ENCODE measurements around the gene DLGAP1.

Gene DLGAP1

DNA sequence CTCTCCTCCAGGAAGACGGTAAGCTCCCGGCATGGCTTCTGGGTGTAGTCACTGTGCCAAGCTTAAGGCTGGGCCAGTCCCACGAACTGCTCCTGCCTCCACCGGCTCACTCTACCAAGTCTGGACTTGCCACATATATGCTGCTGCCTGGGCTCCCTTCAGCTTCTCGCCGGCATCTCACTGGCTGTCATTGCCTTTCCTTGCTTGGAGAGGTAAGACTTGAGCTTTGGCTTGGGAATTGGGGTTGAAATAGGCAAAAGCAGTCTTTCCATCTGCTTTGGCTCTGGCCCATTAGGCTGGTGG lies 524.1 kb downstream of the DLGAP1 start:
- DNase-seq (ENCODE audit: low read depth): no peak

DNA sequence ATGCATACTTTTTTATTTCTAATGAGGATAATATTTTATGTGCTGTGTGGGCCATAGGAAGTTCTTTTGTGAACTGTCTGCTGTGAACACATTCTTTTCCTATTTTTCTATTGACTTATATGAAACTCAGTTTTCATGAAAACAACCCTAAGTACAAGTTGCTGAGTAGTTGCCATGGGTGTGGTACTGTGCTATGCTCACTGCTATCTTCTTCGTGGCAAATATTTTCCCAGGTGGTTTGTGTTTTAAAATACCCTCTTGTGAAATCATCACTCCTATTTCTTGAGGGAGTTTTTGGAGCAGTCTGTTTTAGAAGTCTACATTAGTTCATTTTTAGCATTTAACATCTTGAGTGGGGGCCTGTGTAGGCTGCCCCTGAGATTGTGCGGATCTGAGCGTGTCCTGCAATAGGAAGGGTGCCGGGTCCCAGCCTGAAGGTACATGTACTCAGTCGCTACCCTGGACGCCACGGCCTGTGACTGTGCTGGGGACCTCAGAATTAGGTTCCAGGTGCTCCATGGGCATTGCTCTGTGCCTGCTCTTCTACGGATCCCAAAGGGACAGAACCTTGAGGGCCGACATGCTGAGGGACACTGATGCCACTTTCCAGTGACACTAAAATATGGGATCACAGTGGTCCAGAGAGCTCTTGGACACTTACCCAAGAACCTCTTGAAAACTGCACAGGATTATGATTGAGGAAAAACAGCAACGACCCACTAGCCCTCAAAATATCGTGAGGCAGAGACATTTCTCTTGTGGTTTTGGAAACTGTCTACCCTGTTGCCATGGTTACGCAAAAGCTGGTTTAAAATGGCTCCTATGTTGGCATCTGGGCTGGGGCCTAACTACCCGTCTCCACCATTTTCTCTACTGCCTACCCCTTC lies 524.7 kb downstream of the DLGAP1 start:
- no peak for DNase-seq (ENCODE audit: low read depth)

DNA sequence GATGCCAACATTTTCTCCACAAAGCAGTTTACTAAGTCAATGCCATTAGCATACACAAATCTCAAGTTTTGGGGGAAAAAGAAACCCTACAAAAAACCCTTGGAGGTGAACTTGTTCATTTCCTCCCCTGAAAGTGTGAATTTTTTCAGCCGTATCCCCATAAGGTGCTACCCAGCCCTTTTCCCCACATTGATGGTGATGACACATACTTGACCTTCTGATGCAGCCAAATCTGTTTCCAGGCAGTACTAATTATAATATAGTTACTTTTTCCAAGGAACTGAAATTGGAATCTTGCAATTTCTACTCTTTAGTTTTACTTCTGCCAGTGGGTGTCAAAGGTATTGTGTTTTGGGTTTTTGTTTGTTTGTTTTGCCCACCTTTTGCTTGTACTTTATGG lies 530.7 kb downstream of the DLGAP1 start:
- no peak for DNase-seq (ENCODE audit: low read depth)

DNA sequence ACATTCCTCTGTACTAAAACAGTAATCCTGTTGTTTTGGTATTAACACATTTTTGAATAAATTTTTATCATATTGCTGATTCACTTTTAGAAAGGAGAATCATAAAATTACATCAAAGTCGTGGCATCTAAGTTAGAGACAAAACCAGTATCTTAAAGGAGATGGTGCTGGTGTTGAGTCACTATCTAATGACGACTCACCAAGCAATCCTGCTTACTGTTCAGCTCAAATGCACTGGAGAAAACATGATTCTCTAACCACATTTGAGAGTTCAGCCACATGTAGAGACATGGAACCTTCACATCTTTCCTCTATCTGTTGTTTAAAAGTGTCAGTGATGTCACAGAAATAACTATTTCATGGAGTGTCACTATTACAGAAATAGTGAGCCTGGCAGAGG lies 531.4 kb downstream of the DLGAP1 start:
- no peak for DNase-seq (ENCODE audit: low read depth)

DNA sequence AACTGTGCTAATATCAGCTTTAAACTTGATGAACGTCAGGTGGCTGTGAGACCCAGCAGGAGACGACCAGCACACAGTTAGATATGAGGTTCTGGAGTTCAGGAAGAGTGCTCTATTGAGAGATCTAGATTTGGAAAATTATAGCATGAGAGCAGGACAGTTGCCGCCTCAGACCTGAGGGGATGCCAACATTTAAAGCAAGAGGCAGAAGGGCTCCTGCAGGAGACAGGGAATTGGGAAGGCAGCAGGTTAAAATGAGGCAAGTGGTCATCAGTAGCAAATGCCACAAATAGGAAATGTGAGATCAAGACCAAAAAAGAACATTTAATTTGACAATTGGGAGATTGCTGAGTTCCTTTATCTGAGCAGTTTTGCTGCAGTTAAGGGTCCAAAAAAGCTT lies 533.3 kb downstream of the DLGAP1 start:
- DNase-seq (ENCODE audit: low read depth): no peak

DNA sequence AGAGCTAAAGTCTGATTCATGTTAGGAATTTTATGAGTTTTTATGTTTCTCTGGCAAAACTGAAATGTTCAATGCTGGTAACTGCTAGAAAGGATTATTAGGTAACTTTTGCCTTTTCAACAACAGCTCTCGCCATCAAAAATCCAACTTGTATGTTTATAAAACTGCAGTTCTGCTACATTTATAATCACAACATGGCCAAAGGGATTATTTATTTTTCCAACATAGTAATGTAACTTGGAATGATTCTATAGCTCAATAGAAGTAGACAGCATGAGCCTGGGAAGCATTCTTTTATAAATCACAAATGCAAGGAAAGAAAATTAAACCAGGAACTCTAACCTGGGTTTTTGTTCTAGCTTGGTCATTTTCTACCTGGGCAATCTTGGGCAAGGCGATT lies 534.3 kb downstream of the DLGAP1 start:
- DNase-seq (ENCODE audit: low read depth): no peak

DNA sequence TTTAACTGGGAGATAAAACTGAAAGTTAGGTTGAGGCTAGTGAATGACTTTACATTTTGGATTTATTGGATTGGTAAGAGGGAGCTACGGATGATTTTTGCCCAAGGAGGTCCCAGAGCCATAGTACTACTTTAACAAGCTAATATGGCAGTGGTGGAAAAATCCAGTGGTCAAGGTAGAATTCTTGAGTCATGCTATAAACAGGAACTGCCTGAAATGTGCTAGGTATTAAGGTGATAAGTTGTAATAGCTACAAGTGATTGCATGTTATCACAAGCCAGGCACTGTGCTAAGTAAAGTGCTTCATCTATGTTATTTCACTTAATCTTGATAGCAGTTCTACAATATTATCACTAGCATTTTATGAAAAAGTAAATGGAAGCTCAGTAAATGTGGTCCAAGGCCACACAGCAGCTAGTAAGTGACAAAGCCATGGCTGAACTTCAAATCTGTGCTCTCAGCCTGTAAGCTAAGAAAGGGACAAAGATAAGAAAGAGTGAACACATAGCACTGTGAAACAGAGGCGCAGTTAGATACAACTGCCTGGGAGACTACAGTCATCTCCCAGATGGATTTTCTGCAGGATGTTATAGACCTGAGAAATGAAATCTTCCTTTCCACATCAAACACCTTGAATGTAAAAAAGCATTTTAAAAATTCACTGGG lies 535.6 kb downstream of the DLGAP1 start:
- no peak for DNase-seq (ENCODE audit: low read depth)

DNA sequence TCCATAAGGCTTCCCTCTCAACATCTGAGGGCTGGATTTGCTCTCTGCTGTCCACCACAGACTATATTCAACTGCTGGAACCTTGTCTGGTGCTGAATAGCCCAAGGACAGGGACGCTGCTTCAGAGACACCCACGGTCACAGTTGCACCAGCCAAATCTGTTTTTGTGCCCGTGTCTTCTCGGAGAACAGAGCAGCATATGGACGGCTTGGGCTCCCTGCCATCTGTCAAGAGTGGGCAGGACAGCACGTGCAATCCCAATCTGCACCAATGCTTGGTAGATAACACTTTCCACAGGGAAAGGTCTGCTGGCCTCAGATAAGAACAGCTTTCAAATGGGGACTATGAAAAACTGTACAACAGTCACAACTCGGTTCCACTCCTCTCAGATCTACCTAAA lies 539.0 kb downstream of the DLGAP1 start:
- no peak for DNase-seq (ENCODE audit: low read depth)

DNA sequence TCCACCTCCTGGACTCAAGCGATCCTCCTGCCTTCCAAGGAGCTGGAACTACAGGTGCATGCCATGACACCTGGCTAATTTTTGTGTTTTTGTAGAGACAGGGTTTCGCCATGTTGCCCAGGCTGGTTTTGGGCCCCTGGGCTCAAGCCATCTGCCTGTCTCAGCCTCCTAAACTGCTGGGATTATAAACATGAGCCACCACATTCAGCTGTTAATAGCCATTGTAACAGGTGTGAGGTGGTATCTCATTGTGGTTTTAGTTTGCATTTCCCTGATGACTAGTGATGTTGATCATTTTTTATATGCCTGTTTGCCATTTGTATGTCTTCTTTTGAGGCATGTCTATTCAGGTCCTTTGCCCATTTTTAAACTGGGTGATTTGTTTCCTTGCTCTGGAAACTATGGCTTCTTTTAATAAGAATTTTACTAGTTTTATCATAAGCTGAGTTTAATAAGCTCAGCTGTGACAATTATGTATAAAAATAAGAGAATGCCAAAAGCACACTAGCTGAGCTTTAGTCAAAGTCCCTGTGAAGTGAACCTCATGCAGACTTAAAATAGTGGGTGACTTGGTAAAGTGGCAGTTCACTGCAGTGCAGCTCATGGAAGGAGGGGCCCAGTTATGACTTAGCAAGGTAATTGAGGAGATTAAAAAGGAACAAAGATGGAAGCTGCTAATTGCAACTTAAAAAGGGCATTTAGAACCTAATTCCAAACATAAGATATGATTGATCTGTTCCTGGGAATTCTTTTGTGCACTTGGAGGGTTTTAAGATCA lies 540.1 kb downstream of the DLGAP1 start:
- no peak for DNase-seq (ENCODE audit: low read depth)

DNA sequence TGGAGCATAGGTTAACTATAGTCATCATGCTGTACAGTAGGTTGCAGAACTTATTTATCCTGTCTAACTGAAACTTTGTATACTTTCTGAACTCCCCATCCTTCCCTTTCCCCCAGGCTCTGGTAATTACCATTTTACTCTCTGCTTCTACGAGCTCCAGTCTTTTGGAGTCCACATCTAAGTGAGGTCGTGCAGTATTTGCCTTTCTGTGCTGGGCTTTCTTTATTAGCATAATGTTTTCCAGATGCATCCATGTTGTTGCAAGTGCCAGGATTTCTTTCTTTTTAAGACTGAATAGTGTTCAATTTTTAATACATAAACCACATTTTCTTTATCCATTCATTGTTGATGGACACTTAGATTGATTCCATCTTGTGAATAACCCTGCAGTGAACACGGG lies 541.0 kb downstream of the DLGAP1 start:
- DNase-seq (ENCODE audit: low read depth): no peak

DNA sequence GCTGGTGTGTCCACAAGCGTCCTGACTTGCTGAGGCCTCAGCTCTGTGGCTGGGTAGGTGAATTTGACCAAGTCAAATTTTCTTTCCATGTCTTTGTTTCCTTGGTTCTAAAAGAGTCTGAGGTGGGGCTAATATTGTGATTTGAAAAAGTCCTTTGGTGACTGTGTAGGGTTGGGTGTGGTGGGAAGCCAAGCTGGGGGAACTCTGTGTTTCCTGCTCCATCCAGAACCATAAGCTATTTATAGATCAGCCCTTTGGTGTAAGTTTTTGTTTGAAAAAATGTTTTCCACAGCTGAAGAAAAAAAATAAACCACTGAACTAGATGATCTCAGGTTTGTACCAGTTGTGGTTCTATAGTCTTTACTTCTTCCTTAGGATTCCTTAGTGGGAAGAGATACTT lies 542.4 kb downstream of the DLGAP1 start:
- DNase-seq (ENCODE audit: low read depth): no peak

DNA sequence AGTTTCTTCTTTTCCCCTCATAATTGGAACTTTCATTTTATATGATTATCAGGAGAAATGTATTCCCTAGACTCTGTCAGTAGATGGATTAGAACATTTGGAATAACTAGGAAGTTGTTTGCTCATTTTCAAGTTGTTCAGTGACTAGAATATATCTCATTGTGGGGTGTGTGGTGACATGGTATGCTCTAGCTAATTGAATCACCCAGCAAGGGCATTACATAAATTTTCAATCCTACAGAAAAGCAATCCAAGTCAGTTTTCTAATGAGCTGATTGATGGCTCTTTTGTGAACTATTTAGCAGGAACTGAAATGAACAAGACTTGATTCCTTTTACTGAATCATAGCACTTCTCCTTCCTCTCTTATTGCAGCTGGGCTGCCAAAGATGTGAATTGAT lies 543.7 kb downstream of the DLGAP1 start:
- no peak for DNase-seq (ENCODE audit: low read depth)

DNA sequence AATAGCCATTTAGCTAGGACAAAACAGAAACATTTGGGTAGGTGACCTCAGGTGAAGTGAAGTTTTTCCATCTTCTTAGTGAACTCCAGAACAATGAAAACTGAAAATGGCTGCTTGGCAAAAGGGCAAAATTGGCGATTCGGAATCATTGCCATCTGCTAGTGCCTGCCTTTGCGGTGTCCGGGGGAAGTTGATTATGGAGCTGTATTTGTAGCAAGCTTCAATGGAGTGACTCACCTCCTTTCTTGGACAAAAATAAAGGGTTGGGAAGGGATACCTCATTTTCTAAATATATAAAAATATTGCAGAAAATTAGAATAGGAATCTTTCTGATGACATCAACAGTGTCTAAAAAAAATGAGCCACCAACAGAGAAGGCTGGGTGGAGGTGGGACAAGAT lies 544.6 kb downstream of the DLGAP1 start:
- no peak for DNase-seq (ENCODE audit: low read depth)

DNA sequence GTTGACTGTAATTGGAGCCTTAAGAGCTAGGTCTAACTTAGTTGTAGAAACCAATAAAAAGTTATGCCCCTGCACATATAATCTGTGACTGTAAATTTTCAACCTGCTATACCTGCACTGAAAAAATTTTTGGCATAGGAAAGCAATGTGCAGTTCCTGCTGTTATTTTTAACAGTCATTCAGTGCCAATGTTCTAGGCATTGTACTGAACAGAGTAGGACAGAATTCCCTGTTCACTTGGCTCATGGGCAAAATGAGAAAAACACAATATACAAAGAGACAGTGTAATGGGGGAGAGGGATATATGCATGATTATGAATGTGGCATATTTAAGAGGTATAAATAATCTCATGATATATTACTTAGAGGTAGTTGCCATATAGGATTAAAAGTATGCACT lies 547.2 kb downstream of the DLGAP1 start:
- no peak for DNase-seq (ENCODE audit: low read depth)

DNA sequence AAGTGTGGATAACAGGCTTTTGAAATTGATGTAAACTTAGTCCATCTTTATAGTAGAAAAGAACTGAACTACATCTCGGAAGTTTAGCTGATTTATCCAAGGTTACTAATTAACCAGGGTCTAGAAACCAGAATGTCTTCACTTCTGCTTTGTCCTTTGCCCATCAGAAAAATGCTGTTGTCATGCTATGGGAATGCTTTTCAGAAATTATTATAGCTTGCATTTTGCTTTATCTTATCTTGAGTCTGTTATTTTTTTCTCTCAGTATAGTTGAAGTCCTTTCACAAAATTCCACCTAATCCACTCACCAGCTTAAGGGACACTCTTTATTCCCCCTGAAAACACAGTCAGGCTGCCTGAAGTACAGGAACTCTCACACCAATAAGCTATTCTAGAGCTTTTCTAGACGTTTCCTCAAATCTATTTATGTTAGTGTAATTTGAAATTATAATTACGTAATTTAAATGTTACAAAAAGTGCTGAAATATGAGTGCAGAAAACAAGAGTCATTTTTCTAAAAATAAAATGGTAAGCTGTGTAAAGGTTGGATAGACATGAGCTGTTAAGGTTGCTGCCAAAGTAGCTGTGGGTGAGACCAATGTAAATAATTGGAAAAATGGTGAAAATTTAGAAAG lies 548.9 kb downstream of the DLGAP1 start:
- no peak for DNase-seq (ENCODE audit: low read depth)

DNA sequence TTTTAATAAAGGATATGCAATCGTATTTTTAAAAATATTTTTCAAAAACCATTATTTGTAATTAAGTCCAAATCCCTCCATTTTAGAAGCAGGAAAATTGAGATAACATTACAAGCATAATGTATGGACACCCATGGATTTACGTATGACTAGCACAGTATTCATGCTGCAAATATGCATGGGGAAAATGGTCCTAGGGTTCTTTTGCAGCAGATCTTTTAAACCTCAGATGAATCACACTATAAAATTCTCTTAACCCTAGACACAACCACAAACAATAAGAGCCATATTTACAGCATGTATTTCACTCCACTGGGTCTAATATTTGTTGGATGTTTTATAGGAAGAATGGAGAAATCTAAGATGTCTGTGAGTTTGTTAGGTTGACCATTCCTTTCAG lies 551.8 kb downstream of the DLGAP1 start:
- no peak for DNase-seq (ENCODE audit: low read depth)

DNA sequence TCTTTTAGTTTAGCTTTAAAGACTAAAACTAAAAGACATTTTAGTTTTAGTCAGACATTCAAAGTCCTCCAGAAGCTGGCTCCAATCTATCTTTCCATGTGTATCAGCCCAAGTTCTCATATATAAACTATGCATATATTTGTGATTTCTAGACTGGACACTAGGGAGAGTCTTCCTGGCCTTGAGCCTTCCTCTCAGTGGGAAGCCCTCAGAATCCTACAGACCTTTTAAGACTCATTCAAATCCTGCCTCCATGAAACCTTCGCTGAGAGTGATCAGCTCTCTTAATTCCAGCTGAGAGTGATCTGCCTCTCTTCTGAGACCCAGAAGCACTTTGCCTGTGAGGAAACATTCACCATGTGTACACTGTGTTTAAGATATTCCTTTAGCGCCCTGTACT lies 552.4 kb downstream of the DLGAP1 start:
- DNase-seq (ENCODE audit: low read depth): no peak

DNA sequence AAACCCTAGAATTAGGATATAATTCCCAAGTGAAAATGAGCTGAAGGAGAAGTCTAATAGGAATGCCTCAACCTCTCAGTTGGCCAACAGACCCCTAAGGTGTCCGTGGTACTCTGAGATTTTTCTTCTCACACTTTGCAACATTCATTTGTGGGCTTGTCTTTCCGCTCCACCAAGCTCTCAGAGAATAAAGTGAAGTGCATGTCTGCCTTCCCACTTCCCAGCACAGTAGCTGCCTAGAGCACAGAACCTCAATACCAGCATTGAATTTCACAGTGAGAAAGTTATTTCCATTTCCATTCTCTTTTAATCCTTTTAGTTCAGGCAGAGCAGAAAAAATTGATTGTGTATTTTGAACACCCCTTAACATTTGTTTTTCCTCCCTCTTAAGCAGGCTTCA lies 553.3 kb downstream of the DLGAP1 start:
- no peak for DNase-seq (ENCODE audit: low read depth)

DNA sequence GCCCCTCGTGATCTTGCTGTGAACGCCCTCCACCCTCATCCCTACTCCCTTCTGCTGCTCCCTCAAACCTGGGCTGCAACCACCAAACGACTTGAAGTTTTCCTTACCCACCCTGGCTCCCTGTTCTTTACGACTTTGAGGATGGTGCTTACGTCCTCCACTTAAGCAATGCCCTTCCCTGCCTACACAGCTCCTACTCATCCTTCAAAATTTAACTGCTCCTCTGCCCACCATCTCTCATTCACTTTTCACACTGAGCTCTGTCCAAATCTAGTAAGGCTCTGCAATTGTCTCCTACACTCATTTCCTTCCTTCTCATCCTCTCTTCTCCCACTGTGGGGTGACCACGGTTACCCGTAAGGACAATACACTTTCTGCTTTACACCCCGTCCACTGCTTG lies 554.1 kb downstream of the DLGAP1 start:
- DNase-seq (ENCODE audit: low read depth): no peak

DNA sequence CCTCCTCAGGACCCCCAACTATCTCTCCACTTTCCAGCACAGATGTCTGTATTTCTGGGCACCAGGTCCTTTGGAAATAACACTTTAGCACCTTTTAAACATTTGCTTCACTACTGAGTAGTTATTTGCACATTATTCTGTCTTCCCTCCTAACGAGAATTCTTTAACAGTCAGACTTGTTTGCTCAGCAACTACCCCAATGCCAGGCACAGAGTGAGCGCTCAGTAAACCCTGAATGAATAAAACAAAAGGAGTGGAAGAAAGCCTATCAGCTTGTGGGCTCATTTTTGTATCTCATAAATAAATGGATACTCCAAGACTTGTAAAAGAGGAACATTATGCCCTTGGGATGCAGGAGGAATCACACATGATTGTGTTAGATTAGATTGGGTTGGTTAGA lies 554.8 kb downstream of the DLGAP1 start:
- no peak for DNase-seq (ENCODE audit: low read depth)

DNA sequence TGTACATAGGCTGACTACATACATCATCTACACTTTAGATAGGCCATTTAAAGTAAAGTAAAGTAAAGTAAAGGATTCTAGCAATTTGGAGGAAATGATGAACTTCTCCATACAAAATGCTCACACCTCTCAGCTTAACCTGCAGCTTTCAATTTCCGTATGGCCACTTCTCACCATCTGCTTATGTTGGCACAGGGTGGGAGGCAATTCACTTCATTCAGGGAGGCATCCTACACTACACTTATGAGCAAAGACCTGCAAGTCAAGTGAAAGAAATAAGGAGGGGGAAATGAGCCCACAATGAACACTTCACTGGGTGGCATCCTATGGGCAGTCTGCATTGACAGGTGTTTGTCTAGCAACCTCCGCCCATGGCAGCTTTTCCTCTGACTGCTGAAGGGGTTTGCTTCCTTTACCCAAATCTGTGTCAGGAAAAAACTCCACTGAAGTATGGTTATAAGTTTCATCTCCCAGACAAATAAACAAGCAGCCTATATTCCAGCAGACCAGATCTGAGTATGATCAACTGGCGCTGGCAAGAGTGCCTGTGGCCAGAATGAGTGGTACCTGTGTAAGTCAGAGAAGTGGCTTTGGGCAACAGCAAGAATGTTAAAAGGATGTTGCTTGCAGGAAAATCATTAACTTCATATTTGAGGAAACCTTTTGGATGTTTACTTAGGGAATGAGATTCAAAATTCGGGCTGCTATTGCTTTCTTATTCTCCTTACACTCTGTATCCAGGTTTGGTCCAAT lies 556.1 kb downstream of the DLGAP1 start:
- DNase-seq (ENCODE audit: low read depth): no peak

DNA sequence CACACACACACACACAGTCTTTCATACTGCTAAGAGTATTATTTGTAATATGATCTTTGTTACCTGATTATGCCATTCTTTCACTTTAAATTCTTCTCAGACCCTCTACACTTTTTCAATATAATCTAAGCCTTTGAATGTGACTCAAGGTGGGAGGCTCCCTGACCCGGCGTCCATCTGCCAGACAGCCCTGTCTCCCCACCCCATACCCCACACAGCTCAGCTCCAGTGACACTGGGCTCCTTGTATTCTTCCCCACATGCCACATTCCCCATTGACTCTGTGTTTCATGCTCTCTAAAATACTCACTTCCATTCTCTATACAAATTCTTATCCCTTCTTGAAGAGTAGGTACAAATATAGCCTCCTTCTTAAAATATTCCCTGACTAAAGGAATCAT lies 563.0 kb downstream of the DLGAP1 start:
- no peak for DNase-seq (ENCODE audit: low read depth)

All from T-helper 22 cell (primary cell).